K562 (cell line): ENCODE results near the gene MFSD11. TPM values are rescaled to one million over a fixed set of nuclear protein-coding genes. Genes with fewer than 3 reads are reported as not detected.
A peak's percentile ranks its signal among the peaks of the same experiment; 100 is the strongest.

Experiments
- CHD2 ChIP-seq: IDR thresholded peaks from 2 replicates; pipeline ENCODE4 v1.6.1; 2011; ENCODE audit warnings: low read depth, low read length
- CSDE1 ChIP-seq, 2 experiments: fragments of 450-650 bp; IDR thresholded peaks; 2 replicates each; pipeline ENCODE4 v1.6.1; 2016; ENCODE audit warnings: mild to moderate bottlenecking in 1 of 2
- FOXM1 ChIP-seq, 2 experiments: fragments of 450-650 bp in 1 of 2; sonication (generic) in 1 of 2; formaldehyde crosslinking in 1 of 2; IDR thresholded peaks; 2 replicates each; pipeline versions ENCODE4 v1.6.1 to v1.9.0; 2017 to 2022; ENCODE audit warnings: low read depth in 2 of 2, mild to moderate bottlenecking in 2 of 2, missing genetic modification reagents in 1 of 2, moderate library complexity in 1 of 2
- HDGF ChIP-seq: fragments of 450-650 bp; IDR thresholded peaks from 2 replicates; pipeline ENCODE4 v1.6.1; 2016
- KAT8 ChIP-seq: fragments of 450-650 bp; IDR thresholded peaks from 2 replicates; pipeline ENCODE4 v1.6.1; 2016; ENCODE audit warnings: low read depth, mild to moderate bottlenecking
- LEF1 ChIP-seq: fragments of 450-650 bp; IDR thresholded peaks from 2 replicates; pipeline ENCODE4 v1.6.1; 2016; ENCODE audit warnings: mild to moderate bottlenecking
- MCM7 ChIP-seq, 2 experiments: fragments of 450-650 bp; IDR thresholded peaks; 2 replicates each; pipeline ENCODE4 v1.6.1; 2016 to 2018
- NR2C2 ChIP-seq, 2 experiments: fragments of 200-800 bp in 1 of 2; sonication (Bioruptor generic) in 1 of 2; sonication (generic) in 1 of 2; formaldehyde crosslinking in 1 of 2; IDR thresholded peaks; 2 replicates each; pipeline versions ENCODE4 v1.6.1 to v1.8.0; 2016 to 2022; ENCODE audit warnings: mild to moderate bottlenecking in 1 of 2, missing compliant biosample characterization in 1 of 2, missing genetic modification characterization in 1 of 2, missing genetic modification reagents in 1 of 2
- TAF7 ChIP-seq: fragments of 450-650 bp; IDR thresholded peaks from 2 replicates; pipeline ENCODE4 v1.6.1; 2016; ENCODE audit warnings: missing genetic modification characterization, missing compliant biosample characterization
- TBL1XR1 ChIP-seq, 2 experiments: IDR thresholded peaks; 2 replicates each; pipeline ENCODE4 v1.6.1; 2012; ENCODE audit warnings: improper control_type of control experiment in 2 of 2, low read length in 2 of 2, mild to moderate bottlenecking in 1 of 2
- TEAD1 ChIP-seq, 2 experiments: fragments of 450-650 bp in 1 of 2; sonication (generic) in 1 of 2; formaldehyde crosslinking; IDR thresholded peaks; 2 replicates each; pipeline versions ENCODE4 v1.4.0 to v1.8.0; 2020 to 2022; ENCODE audit warnings: mild to moderate bottlenecking in 2 of 2, missing genetic modification reagents in 1 of 2
- YY1 ChIP-seq, 3 experiments: IDR thresholded peaks; 2 replicates each; pipeline ENCODE4 v1.6.1; 2011; ENCODE audit warnings: low read length in 2 of 3, mild to moderate bottlenecking in 2 of 3, moderate library complexity in 2 of 3, borderline replicate concordance in 1 of 3, control low read depth in 1 of 3, low read depth in 1 of 3; ENCODE audit not compliant: insufficient read depth in 3 of 3, insufficient replicate concordance in 2 of 3, control insufficient read depth in 1 of 3, insufficient read length in 1 of 3; ENCODE audit errors: extremely low read depth in 1 of 3
- ZC3H11A ChIP-seq: IDR thresholded peaks from 2 replicates; pipeline ENCODE4 v1.6.1; 2012; ENCODE audit warnings: low read depth, low read length, improper control_type of control experiment
- ZNF174 ChIP-seq: fragments of 250-450 bp; sonication (Bioruptor Pico); IDR thresholded peaks from 2 replicates; pipeline ENCODE4 v1.4.0; 2020; ENCODE audit warnings: mild to moderate bottlenecking
- polyA plus RNA-seq, 8 experiments: library from polyadenylated mRNA; depleted of rRNA in 4 of 8; stranded (reverse) in 5 of 8; unstranded in 3 of 8; fragments of >200 nt; fragmentation: Nextera tagmentation in 2 of 8; fragmentation: Illumina TruSeq in 1 of 8; extraction: Ambion mirVana in 2 of 8; extraction: Trizol in 1 of 8; gene quantifications; 2 replicates each; pipeline versions ENCODE4 v1.2.1 to v1.2.3, GENCODE V29; 2011 to 2014; ENCODE audit warnings: inconsistent platforms in 1 of 8, missing spikeins in 1 of 8
- total RNA-seq, 7 experiments: library from RNA; depleted of rRNA in 6 of 7; stranded (reverse); fragments of >200 nt in 6 of 7; fragmentation: Illumina TruSeq in 2 of 7; extraction: Trizol in 2 of 7; gene quantifications; 2 replicates each; pipeline versions ENCODE4 v1.2.1 to v1.2.3, GENCODE V29; 2011 to 2021; ENCODE audit warnings: low replicate concordance in 1 of 7
- TF ChIP-seq, protein P1 (sequence below), 2 experiments: fragments of 450-650 bp; conservative IDR thresholded peaks; 2 replicates each; pipeline ENCODE4 v1.6.1; 2017; ENCODE audit warnings: mild to moderate bottlenecking in 2 of 2, moderate library complexity in 2 of 2
- TF ChIP-seq, protein P2 (sequence below), 2 experiments: fragments of 450-650 bp in 1 of 2; sonication (generic) in 1 of 2; formaldehyde crosslinking in 1 of 2; IDR thresholded peaks; 2 replicates each; pipeline versions ENCODE4 v1.7.1 to v1.9.0; 2016 to 2022; ENCODE audit warnings: inconsistent platforms in 1 of 2, mild to moderate bottlenecking in 1 of 2, missing genetic modification reagents in 1 of 2

MFSD11 gene
- total and polyA plus RNA-seq, 9 of the 15 experiments (the other 6 are each of a cell fraction or from before 2014, with no cell fraction given) = 14.4 to 24.5 (median 19.9) TPM

DNA sequence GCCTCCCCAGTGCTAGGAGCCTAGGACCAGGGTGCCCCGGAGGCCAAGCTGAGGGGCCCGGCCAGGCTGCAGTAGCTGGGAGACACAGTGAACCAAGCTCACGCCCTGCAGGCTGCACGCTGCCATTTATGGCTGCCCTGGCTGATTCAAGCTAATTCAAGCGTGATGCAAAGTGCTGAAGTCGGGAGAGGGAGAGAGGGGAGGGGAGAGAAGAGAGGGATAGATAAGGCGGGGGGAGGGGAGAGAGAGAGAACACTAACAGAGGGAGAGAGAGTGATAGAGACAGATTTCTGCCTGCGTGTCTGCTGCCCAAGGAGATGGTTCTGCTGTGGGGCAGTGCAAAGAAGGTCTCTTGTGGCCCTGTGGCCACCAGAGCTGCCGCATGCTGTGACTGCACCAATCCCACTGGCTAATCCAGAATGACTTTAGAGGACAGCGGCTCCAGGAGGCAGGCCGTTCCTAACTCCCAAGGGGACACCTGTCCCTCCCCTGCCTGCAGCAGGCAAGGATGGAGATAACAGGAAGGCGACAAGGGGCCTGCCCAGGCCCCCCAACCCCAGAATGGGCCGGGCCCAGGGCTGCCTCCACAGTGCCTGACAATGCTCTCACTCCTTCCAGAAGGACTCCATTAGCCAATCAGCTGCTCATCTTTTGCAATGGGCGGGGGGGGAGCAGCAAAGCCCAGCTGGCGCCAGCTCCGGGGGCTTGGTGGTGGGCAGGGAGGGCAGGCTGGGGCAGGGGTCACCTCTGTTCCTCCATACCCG lies 40.0 kb upstream of the MFSD11 start (continued):
- TF ChIP-seq, protein P1, sequence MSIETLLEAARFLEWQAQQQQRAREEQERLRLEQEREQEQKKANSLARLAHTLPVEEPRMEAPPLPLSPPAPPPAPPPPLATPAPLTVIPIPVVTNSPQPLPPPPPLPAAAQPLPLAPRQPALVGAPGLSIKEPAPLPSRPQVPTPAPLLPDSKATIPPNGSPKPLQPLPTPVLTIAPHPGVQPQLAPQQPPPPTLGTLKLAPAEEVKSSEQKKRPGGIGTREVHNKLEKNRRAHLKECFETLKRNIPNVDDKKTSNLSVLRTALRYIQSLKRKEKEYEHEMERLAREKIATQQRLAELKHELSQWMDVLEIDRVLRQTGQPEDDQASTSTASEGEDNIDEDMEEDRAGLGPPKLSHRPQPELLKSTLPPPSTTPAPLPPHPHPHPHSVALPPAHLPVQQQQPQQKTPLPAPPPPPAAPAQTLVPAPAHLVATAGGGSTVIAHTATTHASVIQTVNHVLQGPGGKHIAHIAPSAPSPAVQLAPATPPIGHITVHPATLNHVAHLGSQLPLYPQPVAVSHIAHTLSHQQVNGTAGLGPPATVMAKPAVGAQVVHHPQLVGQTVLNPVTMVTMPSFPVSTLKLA (conservative IDR thresholded peaks at IDR 0.05) = 0 out of 4 replicates have a peak, but pooled peaks of 1 of the 2 experiments have one; percentile 26
- TF ChIP-seq, protein P2, sequence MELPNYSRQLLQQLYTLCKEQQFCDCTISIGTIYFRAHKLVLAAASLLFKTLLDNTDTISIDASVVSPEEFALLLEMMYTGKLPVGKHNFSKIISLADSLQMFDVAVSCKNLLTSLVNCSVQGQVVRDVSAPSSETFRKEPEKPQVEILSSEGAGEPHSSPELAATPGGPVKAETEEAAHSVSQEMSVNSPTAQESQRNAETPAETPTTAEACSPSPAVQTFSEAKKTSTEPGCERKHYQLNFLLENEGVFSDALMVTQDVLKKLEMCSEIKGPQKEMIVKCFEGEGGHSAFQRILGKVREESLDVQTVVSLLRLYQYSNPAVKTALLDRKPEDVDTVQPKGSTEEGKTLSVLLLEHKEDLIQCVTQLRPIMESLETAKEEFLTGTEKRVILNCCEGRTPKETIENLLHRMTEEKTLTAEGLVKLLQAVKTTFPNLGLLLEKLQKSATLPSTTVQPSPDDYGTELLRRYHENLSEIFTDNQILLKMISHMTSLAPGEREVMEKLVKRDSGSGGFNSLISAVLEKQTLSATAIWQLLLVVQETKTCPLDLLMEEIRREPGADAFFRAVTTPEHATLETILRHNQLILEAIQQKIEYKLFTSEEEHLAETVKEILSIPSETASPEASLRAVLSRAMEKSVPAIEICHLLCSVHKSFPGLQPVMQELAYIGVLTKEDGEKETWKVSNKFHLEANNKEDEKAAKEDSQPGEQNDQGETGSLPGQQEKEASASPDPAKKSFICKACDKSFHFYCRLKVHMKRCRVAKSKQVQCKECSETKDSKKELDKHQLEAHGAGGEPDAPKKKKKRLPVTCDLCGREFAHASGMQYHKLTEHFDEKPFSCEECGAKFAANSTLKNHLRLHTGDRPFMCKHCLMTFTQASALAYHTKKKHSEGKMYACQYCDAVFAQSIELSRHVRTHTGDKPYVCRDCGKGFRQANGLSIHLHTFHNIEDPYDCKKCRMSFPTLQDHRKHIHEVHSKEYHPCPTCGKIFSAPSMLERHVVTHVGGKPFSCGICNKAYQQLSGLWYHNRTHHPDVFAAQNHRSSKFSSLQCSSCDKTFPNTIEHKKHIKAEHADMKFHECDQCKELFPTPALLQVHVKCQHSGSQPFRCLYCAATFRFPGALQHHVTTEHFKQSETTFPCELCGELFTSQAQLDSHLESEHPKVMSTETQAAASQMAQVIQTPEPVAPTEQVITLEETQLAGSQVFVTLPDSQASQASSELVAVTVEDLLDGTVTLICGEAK (IDR thresholded peaks at IDR 0.05) = no peak
- TF ChIP-seq, protein P2 (CRISPR knock-in tag; IDR thresholded peaks at IDR 0.05) = no peak
- no peak for TF ChIP-seq ZC3H11A
- TF ChIP-seq NR2C2 (CRISPR knock-in tag; IDR thresholded peaks at IDR 0.05) = no peak
- TF ChIP-seq NR2C2 (tag; IDR thresholded peaks at IDR 0.05) = no peak; the same call in 1 of the 2 replicates
- TF ChIP-seq LEF1 = peak; percentile 87; the same call in 1 of the 2 replicates
- TF ChIP-seq KAT8 = no peak
- peak in 1 of 2 experiments; percentile 50; a peak in 2 of 4 replicates for TF ChIP-seq TBL1XR1 (IDR thresholded peaks at IDR 0.05; ENCODE audit: low read length in 2 of 2)
- peak; percentile 52 for TF ChIP-seq CHD2
- peak; percentile 19; the same call in 1 of the 2 replicates for TF ChIP-seq TAF7 (tag)
- TF ChIP-seq MCM7 (IDR thresholded peaks at IDR 0.05) = no peak
- no peak for TF ChIP-seq TEAD1 (CRISPR knock-in tag; IDR thresholded peaks at IDR 0.05)
- no peak for TF ChIP-seq HDGF
- no peak for TF ChIP-seq ZNF174
- TF ChIP-seq YY1 (IDR thresholded peaks at IDR 0.05; ENCODE audit: borderline replicate concordance in 1 of 3, control insufficient read depth in 1 of 3, extremely low read depth in 1 of 3, insufficient read depth in 3 of 3, insufficient read length in 1 of 3, insufficient replicate concordance in 2 of 3, low read depth in 1 of 3, low read length in 2 of 3) = peak in 1 of 3 experiments; percentile 57
- no peak for TF ChIP-seq CSDE1 (IDR thresholded peaks at IDR 0.05)
- TF ChIP-seq FOXM1 (IDR thresholded peaks at IDR 0.05; ENCODE audit: low read depth) = no peak
- TF ChIP-seq FOXM1 (CRISPR knock-in tag; IDR thresholded peaks at IDR 0.05; ENCODE audit: low read depth) = no peak
